Hepatocyte (in vitro differentiated cells): ENCODE measurements around the gene PDXDC1.
"Not testable (repeated sequence)": the region's sequence is repeated elsewhere in the genome, so short reads cannot be mapped to it uniquely, and the experiment has no call there.

ENCODE experiments used
- EZH2 ChIP-seq: fragments of 200-600 bp; sonication (generic); IDR thresholded peaks from 2 replicates; pipeline ENCODE4 v1.6.1; 2016; ENCODE audit warnings: antibody characterized with exemption, mild to moderate bottlenecking, borderline replicate concordance
- EZH2phosphoT487 ChIP-seq: fragments of 200-600 bp; sonication (generic); IDR thresholded peaks from one replicate; pipeline ENCODE4 v1.6.1; 2018; ENCODE audit warnings: antibody characterized with exemption, mild to moderate bottlenecking, low read depth, moderate library complexity; ENCODE audit not compliant: unreplicated experiment, severe bottlenecking
- TF ChIP-seq, protein P1 (sequence below): fragments of 200-600 bp; sonication (generic); IDR thresholded peaks from 2 replicates; pipeline ENCODE4 v1.5.1; 2016; ENCODE audit warnings: antibody characterized with exemption, mild to moderate bottlenecking; ENCODE audit not compliant: poor library complexity

DNA sequence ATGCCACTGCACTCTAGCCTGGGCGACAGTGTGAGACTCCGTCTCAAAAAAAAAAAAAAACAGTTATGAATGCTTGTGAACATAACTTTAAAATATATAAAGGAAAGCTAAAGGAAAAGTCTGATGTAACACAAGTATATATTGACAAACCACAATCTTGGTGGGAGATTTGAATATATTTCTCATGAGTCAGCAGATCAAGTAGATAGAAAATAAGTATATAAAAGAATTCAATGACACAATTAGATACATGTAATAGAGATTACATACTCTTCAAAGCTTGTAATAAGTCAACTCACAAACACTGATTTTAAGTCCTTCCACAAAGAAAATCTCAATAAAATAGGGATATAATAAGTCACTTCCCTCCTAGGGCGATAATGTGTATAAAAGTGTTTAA is 40.8 kb downstream of the PDXDC1 start:
- TF ChIP-seq EZH2phosphoT487, EZH2: not testable (repeated sequence)
- TF ChIP-seq, protein P1, sequence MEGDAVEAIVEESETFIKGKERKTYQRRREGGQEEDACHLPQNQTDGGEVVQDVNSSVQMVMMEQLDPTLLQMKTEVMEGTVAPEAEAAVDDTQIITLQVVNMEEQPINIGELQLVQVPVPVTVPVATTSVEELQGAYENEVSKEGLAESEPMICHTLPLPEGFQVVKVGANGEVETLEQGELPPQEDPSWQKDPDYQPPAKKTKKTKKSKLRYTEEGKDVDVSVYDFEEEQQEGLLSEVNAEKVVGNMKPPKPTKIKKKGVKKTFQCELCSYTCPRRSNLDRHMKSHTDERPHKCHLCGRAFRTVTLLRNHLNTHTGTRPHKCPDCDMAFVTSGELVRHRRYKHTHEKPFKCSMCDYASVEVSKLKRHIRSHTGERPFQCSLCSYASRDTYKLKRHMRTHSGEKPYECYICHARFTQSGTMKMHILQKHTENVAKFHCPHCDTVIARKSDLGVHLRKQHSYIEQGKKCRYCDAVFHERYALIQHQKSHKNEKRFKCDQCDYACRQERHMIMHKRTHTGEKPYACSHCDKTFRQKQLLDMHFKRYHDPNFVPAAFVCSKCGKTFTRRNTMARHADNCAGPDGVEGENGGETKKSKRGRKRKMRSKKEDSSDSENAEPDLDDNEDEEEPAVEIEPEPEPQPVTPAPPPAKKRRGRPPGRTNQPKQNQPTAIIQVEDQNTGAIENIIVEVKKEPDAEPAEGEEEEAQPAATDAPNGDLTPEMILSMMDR = not testable (repeated sequence)
